OCI-LY1 (cell line): ENCODE data around the gene SUPT5H.
A peak's percentile ranks its signal among the peaks of the same experiment; 100 is the strongest.

Experiments used
- H2AFZ ChIP-seq: fragments of 200-600 bp; sonication (generic), shearing (Covaris generic); 2 replicates; pipeline ENCODE4 v1.6.0; 2014; ENCODE audit warnings: antibody characterized with exemption, mild to moderate bottlenecking, low read length
- H3F3A ChIP-seq: fragments of 200-600 bp; sonication (generic), shearing (Covaris generic); 2 replicates; pipeline ENCODE4 v1.6.0; 2014; ENCODE audit warnings: mild to moderate bottlenecking, antibody characterized with exemption, low read length, moderate library complexity; ENCODE audit not compliant: insufficient read depth
- H3K27ac ChIP-seq: fragments of 200-600 bp; sonication (generic); 2 replicates; pipeline ENCODE4 v1.5.1; 2014; ENCODE audit warnings: low read length, mixed run types, mild to moderate bottlenecking, low read depth; ENCODE audit not compliant: poor library complexity, severe bottlenecking
- H3K27me3 ChIP-seq: fragments of 200-600 bp; sonication (generic); 2 replicates; pipeline ENCODE4 v1.6.0; 2014; ENCODE audit warnings: antibody characterized with exemption, mild to moderate bottlenecking, low read length, moderate library complexity; ENCODE audit not compliant: insufficient read depth
- H3K36me3 ChIP-seq: fragments of 200-600 bp; sonication (generic); 2 replicates; pipeline ENCODE4 v1.6.1; 2014; ENCODE audit warnings: mild to moderate bottlenecking, antibody characterized with exemption, low read length, moderate library complexity, mixed read lengths; ENCODE audit not compliant: insufficient read depth
- H3K4me1 ChIP-seq: fragments of 200-600 bp; sonication (generic); 2 replicates; pipeline ENCODE4 v1.5.1; 2014; ENCODE audit warnings: mild to moderate bottlenecking, low read length, moderate library complexity; ENCODE audit not compliant: insufficient read depth, severe bottlenecking
- H3K4me2 ChIP-seq: fragments of 200-600 bp; sonication (generic), shearing (Covaris generic); 2 replicates; pipeline ENCODE4 v1.6.1; 2014; ENCODE audit warnings: low read length
- H3K4me3 ChIP-seq: fragments of 200-600 bp; sonication (generic); 2 replicates; pipeline ENCODE4 v1.5.1; 2014; ENCODE audit warnings: low read length, low read depth, mild to moderate bottlenecking, mixed read lengths; ENCODE audit not compliant: poor library complexity, severe bottlenecking
- H3K79me2 ChIP-seq: fragments of 200-600 bp; shearing (Covaris generic); 2 replicates; pipeline ENCODE4 v1.6.1; 2016; ENCODE audit warnings: mixed run types, low read length, mixed read lengths; ENCODE audit not compliant: insufficient read depth
- H3K9ac ChIP-seq: fragments of 200-600 bp; sonication (generic), shearing (Covaris generic); 2 replicates; pipeline ENCODE4 v1.6.1; 2014; ENCODE audit warnings: mild to moderate bottlenecking, low read length, mixed read lengths
- H3K9me2 ChIP-seq: fragments of 200-600 bp; sonication (generic), shearing (Covaris generic); 2 replicates; pipeline ENCODE4 v1.6.1; 2014; ENCODE audit warnings: low read depth, mild to moderate bottlenecking, low read length, mixed read lengths
- H3K9me3 ChIP-seq: fragments of 200-600 bp; shearing (Covaris generic); 2 replicates; pipeline ENCODE4 v1.6.1; 2014; ENCODE audit warnings: low read length, mixed read lengths
- H4K20me1 ChIP-seq: fragments of 200-600 bp; sonication (generic), shearing (Covaris generic); 2 replicates; pipeline ENCODE4 v1.6.0; 2016; ENCODE audit warnings: mild to moderate bottlenecking, low read length; ENCODE audit not compliant: insufficient read depth
- CTCF ChIP-seq: fragments of 200-600 bp; sonication (generic), shearing (Covaris generic); IDR thresholded peaks from 2 replicates; pipeline ENCODE4 v1.5.1; 2017; ENCODE audit warnings: mild to moderate bottlenecking, antibody characterized with exemption, low read length, moderate library complexity, mixed read lengths
- EZH2 ChIP-seq: fragments of 200-600 bp; sonication (generic), shearing (Covaris generic); IDR thresholded peaks from 2 replicates; pipeline ENCODE4 v1.8.0; 2017; ENCODE audit warnings: borderline replicate concordance, mixed run types, mild to moderate bottlenecking, antibody characterized with exemption, low read length, moderate library complexity, mixed read lengths

SUPT5H gene

DNA sequence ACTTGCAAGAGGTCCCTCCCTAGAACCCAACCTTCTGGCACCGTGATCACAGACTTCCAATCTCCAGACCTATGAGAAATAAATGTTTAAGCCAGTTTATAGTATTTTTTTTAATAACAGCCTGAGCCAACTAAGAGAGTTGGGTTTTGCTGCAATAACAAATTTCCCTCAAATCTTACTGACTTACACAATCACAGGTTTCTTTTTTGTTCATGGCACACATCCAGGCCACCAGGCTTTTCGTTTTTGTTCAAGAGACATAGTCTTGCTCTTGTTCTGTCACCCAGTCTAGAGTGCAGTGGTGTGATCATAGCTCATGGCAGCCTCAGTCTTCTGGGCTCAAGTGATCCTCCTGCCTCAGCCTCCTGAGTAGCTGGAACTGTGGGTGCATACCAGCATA is 67.6 kb downstream of the SUPT5H start:
- H3K27me3 ChIP-seq, result peaks cover 12% of the 10 kb centered on the region
- no peak overlapping the region for H3K4me2 ChIP-seq
- no peak for TF ChIP-seq EZH2
- no peak overlapping the region for H3K4me3 ChIP-seq
- no peak overlapping the region for H3K27ac ChIP-seq
- no peak overlapping the region for H2AFZ ChIP-seq
- H3K9me2 ChIP-seq, result no peaks in the 10 kb centered on the region
- no peaks in the 10 kb centered on the region for H3K36me3 ChIP-seq
- H4K20me1 ChIP-seq, result no peaks in the 10 kb centered on the region
- H3K9me3 ChIP-seq, result no peaks in the 10 kb centered on the region
- H3K9ac ChIP-seq, result no peak overlapping the region
- H3K4me1 ChIP-seq, result peaks cover 15% of the 10 kb centered on the region
- no peaks in the 10 kb centered on the region for H3F3A ChIP-seq
- no peaks in the 10 kb centered on the region for H3K79me2 ChIP-seq

GRCh38 chr19:39514840-39515550 is 69.6 kb downstream of the SUPT5H start, which contains the start of gene SELENOV:
Gene SELENOV, plus strand, starts transcription at chr19:39515139. Its CDS starts 74 bp downstream, at chr19:39515213.
- Histone ChIP-seq H3F3A (no peaks in the 10 kb centered on the region), H3K9ac (no peak within 1 kb of the TSS), H3K9me2 (no peaks in the 10 kb centered on the region), H3K4me1 (peaks cover 29% of the 10 kb centered on the region), H3K9me3 (no peaks in the 10 kb centered on the region), H3K36me3 (no peaks in the 10 kb centered on the region), H3K79me2 (no peaks in the 10 kb centered on the region), H3K4me3 (no peak within 1 kb of the TSS), H4K20me1 (no peaks in the 10 kb centered on the region), H3K27ac (no peak within 1 kb of the TSS), H3K4me2 (peak within 1 kb of the TSS; percentile 31; the same call in 1 of the 2 replicates), H2AFZ (no peak within 1 kb of the TSS), H3K27me3 (peaks cover 12% of the 10 kb centered on the region)
- TF ChIP-seq EZH2 (no peak), CTCF (peak; percentile 29)

GRCh38 chr19:39515551-39516191 is 70.3 kb downstream of the SUPT5H start:
- Histone ChIP-seq H3K79me2 (no peaks in the 10 kb centered on the region), H3K36me3 (no peaks in the 10 kb centered on the region), H2AFZ (no peak overlapping the region), H3K4me2 (no peak overlapping the region), H3K4me1 (peaks cover 35% of the 10 kb centered on the region), H4K20me1 (no peaks in the 10 kb centered on the region), H3F3A (no peaks in the 10 kb centered on the region), H3K9ac (no peak overlapping the region), H3K27me3 (peaks cover 12% of the 10 kb centered on the region), H3K9me3 (no peaks in the 10 kb centered on the region), H3K9me2 (no peaks in the 10 kb centered on the region), H3K27ac (no peak overlapping the region), H3K4me3 (no peak overlapping the region)
- no peak for TF ChIP-seq EZH2
- TF ChIP-seq CTCF, result no peak
